H9 (cell line): ENCODE measurements around the gene GAP43. TPM values are rescaled to one million over a fixed set of nuclear protein-coding genes. Genes with fewer than 3 reads are reported as not detected.

Source experiments
- DNase-seq: peaks from one replicate; pipeline ENCODE4 v3.0.0-alpha.2; 2017
- H2AFZ ChIP-seq: one replicate; pipeline ENCODE4 v1.6.1; 2013; ENCODE audit warnings: mild to moderate bottlenecking, low read length, control low read depth, moderate library complexity
- H2AK5ac ChIP-seq: 2 replicates; pipeline ENCODE4 v1.6.1; 2013; ENCODE audit warnings: low read length, control low read depth, mixed read lengths; ENCODE audit not compliant: insufficient read length
- H2BK120ac ChIP-seq: one replicate; pipeline ENCODE4 v1.6.1; 2013; ENCODE audit warnings: low read depth, mild to moderate bottlenecking, low read length, control low read depth, inconsistent platforms; ENCODE audit not compliant: poor library complexity, severe bottlenecking
- H2BK12ac ChIP-seq: 2 replicates; pipeline ENCODE4 v1.6.1; 2013; ENCODE audit warnings: low read length, control low read depth, mixed read lengths, low read depth; ENCODE audit not compliant: insufficient read length
- H2BK15ac ChIP-seq: 2 replicates; pipeline ENCODE4 v1.6.1; 2013; ENCODE audit warnings: low read depth, low read length, control low read depth
- H2BK20ac ChIP-seq: one replicate; pipeline ENCODE4 v1.6.1; 2013; ENCODE audit warnings: low read depth, mild to moderate bottlenecking, low read length, control low read depth, inconsistent platforms; ENCODE audit not compliant: poor library complexity, severe bottlenecking
- H2BK5ac ChIP-seq: 2 replicates; pipeline ENCODE4 v1.6.1; 2013; ENCODE audit warnings: low read length, control low read depth, mixed read lengths; ENCODE audit not compliant: insufficient read length
- H3K14ac ChIP-seq: 2 replicates; pipeline ENCODE4 v1.6.1; 2013; ENCODE audit warnings: low read length, control low read depth; ENCODE audit not compliant: insufficient read depth
- H3K18ac ChIP-seq: 2 replicates; pipeline ENCODE4 v1.6.1; 2013; ENCODE audit warnings: low read depth, mild to moderate bottlenecking, mixed read lengths, low read length, control low read depth; ENCODE audit not compliant: insufficient read length
- H3K23ac ChIP-seq: 2 replicates; pipeline ENCODE4 v1.6.1; 2013; ENCODE audit warnings: low read length, control low read depth, mixed read lengths, low read depth; ENCODE audit not compliant: insufficient read length
- H3K23me2 ChIP-seq: 2 replicates; pipeline ENCODE4 v1.6.1; 2013; ENCODE audit warnings: low read depth, mild to moderate bottlenecking, mixed read lengths, low read length, control low read depth; ENCODE audit not compliant: insufficient read length, poor library complexity, severe bottlenecking
- H3K27ac ChIP-seq: 2 replicates; pipeline ENCODE4 v1.5.1; 2013; ENCODE audit warnings: low read length, control low read depth, mixed read lengths, low read depth; ENCODE audit not compliant: insufficient read length
- H3K27me3 ChIP-seq: 2 replicates; pipeline ENCODE4 v1.6.1; 2013; ENCODE audit warnings: low read length, control low read depth, inconsistent platforms; ENCODE audit not compliant: insufficient read depth
- H3K4ac ChIP-seq: 2 replicates; pipeline ENCODE4 v1.6.1; 2013; ENCODE audit warnings: low read depth, mild to moderate bottlenecking, control low read depth, inconsistent platforms, low read length, moderate library complexity
- H3K4me1 ChIP-seq: 2 replicates; pipeline ENCODE4 v1.6.1; 2013; ENCODE audit warnings: low read length, control low read depth, inconsistent platforms; ENCODE audit not compliant: insufficient read depth
- H3K4me2 ChIP-seq: 2 replicates; pipeline ENCODE4 v1.6.1; 2013; ENCODE audit warnings: low read length, control low read depth, mixed read lengths; ENCODE audit not compliant: insufficient read length, insufficient read depth
- H3K56ac ChIP-seq: 2 replicates; pipeline ENCODE4 v1.6.1; 2013; ENCODE audit warnings: low read depth, mild to moderate bottlenecking, mixed read lengths, low read length, control low read depth; ENCODE audit not compliant: insufficient read length
- H3K79me1 ChIP-seq: 2 replicates; pipeline ENCODE4 v1.6.1; 2013; ENCODE audit warnings: low read depth, mild to moderate bottlenecking, moderate library complexity, low read length, control low read depth, inconsistent platforms; ENCODE audit not compliant: insufficient read depth, poor library complexity, severe bottlenecking
- H3K79me2 ChIP-seq: 2 replicates; pipeline ENCODE4 v1.6.1; 2013; ENCODE audit warnings: low read length, control low read depth, inconsistent platforms; ENCODE audit not compliant: insufficient read depth
- H3K9ac ChIP-seq: 2 replicates; pipeline ENCODE4 v1.6.1; 2013; ENCODE audit warnings: low read length, control low read depth, mixed read lengths; ENCODE audit not compliant: insufficient read length; ENCODE audit errors: extremely low read depth
- H3K9me3 ChIP-seq: one replicate; pipeline ENCODE4 v1.6.1; 2013; ENCODE audit warnings: low read depth, low read length, inconsistent platforms; ENCODE audit not compliant: control insufficient read depth
- H3T11ph ChIP-seq: one replicate; pipeline ENCODE4 v1.6.1; 2013; ENCODE audit warnings: mild to moderate bottlenecking, low read length, control low read depth, inconsistent platforms
- H4K20me1 ChIP-seq: one replicate; pipeline ENCODE4 v1.6.1; 2013; ENCODE audit not compliant: control insufficient read depth, insufficient read length, insufficient read depth
- H4K5ac ChIP-seq: 2 replicates; pipeline ENCODE4 v1.6.1; 2013; ENCODE audit warnings: low read depth, mild to moderate bottlenecking, mixed read lengths, low read length, control low read depth; ENCODE audit not compliant: insufficient read length
- H4K8ac ChIP-seq: replicated peaks from 2 replicates; pipeline ENCODE4 v1.6.1; 2013; ENCODE audit warnings: low read length, control low read depth, mixed read lengths, low read depth; ENCODE audit not compliant: insufficient read length
- H4K91ac ChIP-seq: 2 replicates; pipeline ENCODE4 v1.6.1; 2013; ENCODE audit warnings: low read depth, mild to moderate bottlenecking, moderate library complexity, mixed read lengths, low read length, control low read depth; ENCODE audit not compliant: insufficient read length
- H3K27ac Mint-ChIP-seq, 3 experiments: 2 replicates in 2 of 3; 3 replicates in 1 of 3; pipeline ENCODE4 v1.8.0; 2020 to 2021; ENCODE audit warnings: mixed read lengths in 3 of 3, mild to moderate bottlenecking in 1 of 3, moderate library complexity in 1 of 3
- H3K27me3 Mint-ChIP-seq: 2 replicates; pipeline ENCODE4 v1.8.0; 2021; ENCODE audit warnings: low read depth, mild to moderate bottlenecking, moderate library complexity, mixed read lengths
- H3K36me3 Mint-ChIP-seq, 3 experiments: 2 replicates in 2 of 3; 3 replicates in 1 of 3; pipeline ENCODE4 v1.8.0; 2020 to 2021; ENCODE audit warnings: low read depth in 3 of 3, mixed read lengths in 3 of 3; ENCODE audit not compliant: insufficient read depth in 1 of 3
- H3K4me1 Mint-ChIP-seq, 2 experiments: 2 replicates each; pipeline ENCODE4 v1.8.0; 2020; ENCODE audit warnings: mixed read lengths in 2 of 2
- H3K4me3 Mint-ChIP-seq, 2 experiments: 2 replicates in 1 of 2; 3 replicates in 1 of 2; pipeline ENCODE4 v1.8.0; 2020 to 2021; ENCODE audit warnings: mild to moderate bottlenecking in 2 of 2, mixed read lengths in 2 of 2, moderate library complexity in 1 of 2
- H3K9me3 Mint-ChIP-seq, 2 experiments: 2 replicates in 1 of 2; 3 replicates in 1 of 2; pipeline ENCODE4 v1.8.0; 2020; ENCODE audit warnings: mild to moderate bottlenecking in 2 of 2, mixed read lengths in 2 of 2, moderate library complexity in 1 of 2
- total RNA-seq: library from RNA; stranded (reverse); gene quantifications from 2 replicates; pipeline ENCODE4 v1.2.1, GENCODE V29; 2021
- TF ChIP-seq, protein P1 (sequence below): fragments of 200-600 bp; sonication (generic); conservative IDR thresholded peaks from 3 replicates; pipeline ENCODE4 v1.8.0; 2021; ENCODE audit warnings: antibody characterized with exemption, mild to moderate bottlenecking

The GAP43 gene
- total RNA-seq, 1 experiment from 2014 or later = 12.8 TPM

DNA sequence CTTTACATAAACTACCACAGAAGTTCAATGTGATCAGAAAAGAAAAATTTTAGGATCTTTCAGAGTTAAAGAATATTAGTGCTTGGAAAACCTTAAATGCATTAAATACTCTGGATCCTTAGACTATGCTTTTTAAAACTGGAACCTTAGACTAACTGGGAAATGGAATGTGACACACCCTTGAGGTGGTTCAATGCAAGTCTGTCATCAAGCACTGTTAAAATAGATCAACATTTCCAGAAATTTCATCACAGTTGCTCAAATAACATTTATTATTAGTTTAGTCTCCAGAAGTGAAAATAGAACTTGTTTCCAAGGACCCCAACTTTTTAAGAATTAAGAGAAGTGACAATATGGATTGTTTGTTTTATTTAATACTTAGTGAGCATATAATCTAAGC lies 71.8 kb downstream of the GAP43 start:
- Mint-ChIP-seq H3K4me1 (peaks cover 14 to 25% of the 10 kb centered on the region in 2 experiments), H3K27ac (no peak overlapping the region), H3K36me3 (no peaks in the 10 kb centered on the region), H3K27me3 (no peaks in the 10 kb centered on the region), H3K9me3 (no peaks in the 10 kb centered on the region), H3K4me3 (no peak overlapping the region)
- no peak overlapping the region for H3K23ac ChIP-seq
- no peak overlapping the region for H3K27ac ChIP-seq
- no peak overlapping the region for H3K9ac ChIP-seq
- no peaks in the 10 kb centered on the region for H3K79me1 ChIP-seq
- H3K18ac ChIP-seq = no peak overlapping the region
- H2BK5ac ChIP-seq = no peak overlapping the region
- no peaks in the 10 kb centered on the region for H3K9me3 ChIP-seq
- no peak overlapping the region for H4K8ac ChIP-seq
- no peak overlapping the region for H3K4ac ChIP-seq
- no peaks in the 10 kb centered on the region for H3K79me2 ChIP-seq
- no peak overlapping the region for H2BK15ac ChIP-seq
- no peak overlapping the region for H3K4me2 ChIP-seq
- H3K56ac ChIP-seq = no peak overlapping the region
- peaks cover 2% of the 10 kb centered on the region; the same call in 1 of the 2 replicates for H3K4me1 ChIP-seq
- no peaks in the 10 kb centered on the region for H3K23me2 ChIP-seq
- H2BK20ac ChIP-seq = no peak overlapping the region
- no peaks in the 10 kb centered on the region for H3K27me3 ChIP-seq
- no peak overlapping the region for H3K14ac ChIP-seq
- no peak overlapping the region for H2AK5ac ChIP-seq
- H2BK120ac ChIP-seq = no peak overlapping the region
- H4K91ac ChIP-seq = no peak overlapping the region
- no peak overlapping the region for H4K5ac ChIP-seq
- H3T11ph ChIP-seq = no peak overlapping the region
- H2BK12ac ChIP-seq = no peak overlapping the region
- TF ChIP-seq, protein P1, sequence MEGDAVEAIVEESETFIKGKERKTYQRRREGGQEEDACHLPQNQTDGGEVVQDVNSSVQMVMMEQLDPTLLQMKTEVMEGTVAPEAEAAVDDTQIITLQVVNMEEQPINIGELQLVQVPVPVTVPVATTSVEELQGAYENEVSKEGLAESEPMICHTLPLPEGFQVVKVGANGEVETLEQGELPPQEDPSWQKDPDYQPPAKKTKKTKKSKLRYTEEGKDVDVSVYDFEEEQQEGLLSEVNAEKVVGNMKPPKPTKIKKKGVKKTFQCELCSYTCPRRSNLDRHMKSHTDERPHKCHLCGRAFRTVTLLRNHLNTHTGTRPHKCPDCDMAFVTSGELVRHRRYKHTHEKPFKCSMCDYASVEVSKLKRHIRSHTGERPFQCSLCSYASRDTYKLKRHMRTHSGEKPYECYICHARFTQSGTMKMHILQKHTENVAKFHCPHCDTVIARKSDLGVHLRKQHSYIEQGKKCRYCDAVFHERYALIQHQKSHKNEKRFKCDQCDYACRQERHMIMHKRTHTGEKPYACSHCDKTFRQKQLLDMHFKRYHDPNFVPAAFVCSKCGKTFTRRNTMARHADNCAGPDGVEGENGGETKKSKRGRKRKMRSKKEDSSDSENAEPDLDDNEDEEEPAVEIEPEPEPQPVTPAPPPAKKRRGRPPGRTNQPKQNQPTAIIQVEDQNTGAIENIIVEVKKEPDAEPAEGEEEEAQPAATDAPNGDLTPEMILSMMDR = no peak
- no peak for DNase-seq
- H4K20me1 ChIP-seq = no peaks in the 10 kb centered on the region
- H2AFZ ChIP-seq = no peak overlapping the region
